Measurements from ENCODE around the gene OR52H1.

The OR52H1 gene

DNA sequence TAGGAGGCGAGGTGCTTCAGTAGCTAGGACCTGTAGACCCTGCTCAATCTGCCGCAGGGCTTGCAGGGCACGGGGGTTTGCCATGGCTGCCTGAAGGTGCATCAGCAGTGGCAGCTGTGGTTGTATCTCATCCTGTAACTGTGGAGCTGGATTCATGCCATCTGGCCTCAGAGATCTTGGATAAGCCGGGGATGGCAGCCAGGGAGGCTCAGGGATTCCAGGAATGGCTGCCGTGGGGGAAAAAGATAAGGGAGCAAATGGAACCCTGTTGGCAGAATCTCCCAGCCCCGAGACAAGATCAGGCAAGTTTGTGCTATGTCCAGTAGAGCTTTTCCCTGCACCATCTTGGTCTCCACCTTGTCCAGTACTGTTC is 40.4 kb downstream of the OR52H1 start:
- no peak overlapping the region for H3K4me3 ChIP-seq (ENCODE audit: control insufficient read depth, low read depth, low read length)
- TF ChIP-seq, protein P1, sequence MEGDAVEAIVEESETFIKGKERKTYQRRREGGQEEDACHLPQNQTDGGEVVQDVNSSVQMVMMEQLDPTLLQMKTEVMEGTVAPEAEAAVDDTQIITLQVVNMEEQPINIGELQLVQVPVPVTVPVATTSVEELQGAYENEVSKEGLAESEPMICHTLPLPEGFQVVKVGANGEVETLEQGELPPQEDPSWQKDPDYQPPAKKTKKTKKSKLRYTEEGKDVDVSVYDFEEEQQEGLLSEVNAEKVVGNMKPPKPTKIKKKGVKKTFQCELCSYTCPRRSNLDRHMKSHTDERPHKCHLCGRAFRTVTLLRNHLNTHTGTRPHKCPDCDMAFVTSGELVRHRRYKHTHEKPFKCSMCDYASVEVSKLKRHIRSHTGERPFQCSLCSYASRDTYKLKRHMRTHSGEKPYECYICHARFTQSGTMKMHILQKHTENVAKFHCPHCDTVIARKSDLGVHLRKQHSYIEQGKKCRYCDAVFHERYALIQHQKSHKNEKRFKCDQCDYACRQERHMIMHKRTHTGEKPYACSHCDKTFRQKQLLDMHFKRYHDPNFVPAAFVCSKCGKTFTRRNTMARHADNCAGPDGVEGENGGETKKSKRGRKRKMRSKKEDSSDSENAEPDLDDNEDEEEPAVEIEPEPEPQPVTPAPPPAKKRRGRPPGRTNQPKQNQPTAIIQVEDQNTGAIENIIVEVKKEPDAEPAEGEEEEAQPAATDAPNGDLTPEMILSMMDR (conservative IDR thresholded peaks at IDR 0.05; ENCODE audit: control insufficient read depth, insufficient read depth, low read depth, low read length) = no peak
- no peak for DNase-seq (ENCODE audit: low read depth)

DNA sequence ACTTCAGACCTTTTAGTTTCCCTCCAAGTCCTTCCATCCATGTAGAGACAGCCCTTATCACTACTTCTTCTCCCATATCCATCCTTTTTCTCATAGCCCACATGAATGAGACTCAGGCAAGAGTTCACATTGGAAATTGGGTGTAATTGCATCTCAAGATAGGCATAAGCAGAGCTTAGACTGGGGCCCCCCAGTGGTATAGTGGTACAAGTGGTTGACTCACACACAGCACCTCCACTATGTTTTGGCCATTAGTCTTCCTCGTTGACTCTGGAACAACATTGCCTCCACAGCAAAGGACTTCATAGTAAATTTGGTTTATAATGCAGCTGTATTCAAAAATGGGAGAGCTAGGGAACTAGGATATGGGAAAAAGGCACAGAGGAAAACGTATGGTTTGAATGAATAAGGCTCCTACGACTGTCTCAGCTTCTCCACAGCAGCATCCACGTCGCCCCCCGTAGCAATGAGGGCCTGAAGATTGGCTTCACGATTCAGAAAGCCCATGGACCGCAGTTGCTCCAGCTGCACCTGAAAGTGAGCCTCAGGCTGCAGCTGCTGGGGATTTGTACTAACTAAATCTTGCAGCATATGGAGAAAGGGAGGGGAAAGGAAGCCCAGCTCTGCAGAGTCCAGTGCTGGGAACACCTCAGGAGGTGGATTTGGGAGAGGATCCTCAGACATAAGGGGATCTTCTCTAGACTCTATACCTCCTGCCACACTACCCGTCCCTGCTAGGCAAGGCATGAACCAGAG is 41.0 kb downstream of the OR52H1 start:
- TF ChIP-seq, protein P1 (conservative IDR thresholded peaks at IDR 0.05; ENCODE audit: control insufficient read depth, insufficient read depth, low read depth, low read length) = no peak
- DNase-seq (ENCODE audit: low read depth) = no peak
- H3K4me3 ChIP-seq (ENCODE audit: control insufficient read depth, low read depth, low read length) = no peak overlapping the region

DNA sequence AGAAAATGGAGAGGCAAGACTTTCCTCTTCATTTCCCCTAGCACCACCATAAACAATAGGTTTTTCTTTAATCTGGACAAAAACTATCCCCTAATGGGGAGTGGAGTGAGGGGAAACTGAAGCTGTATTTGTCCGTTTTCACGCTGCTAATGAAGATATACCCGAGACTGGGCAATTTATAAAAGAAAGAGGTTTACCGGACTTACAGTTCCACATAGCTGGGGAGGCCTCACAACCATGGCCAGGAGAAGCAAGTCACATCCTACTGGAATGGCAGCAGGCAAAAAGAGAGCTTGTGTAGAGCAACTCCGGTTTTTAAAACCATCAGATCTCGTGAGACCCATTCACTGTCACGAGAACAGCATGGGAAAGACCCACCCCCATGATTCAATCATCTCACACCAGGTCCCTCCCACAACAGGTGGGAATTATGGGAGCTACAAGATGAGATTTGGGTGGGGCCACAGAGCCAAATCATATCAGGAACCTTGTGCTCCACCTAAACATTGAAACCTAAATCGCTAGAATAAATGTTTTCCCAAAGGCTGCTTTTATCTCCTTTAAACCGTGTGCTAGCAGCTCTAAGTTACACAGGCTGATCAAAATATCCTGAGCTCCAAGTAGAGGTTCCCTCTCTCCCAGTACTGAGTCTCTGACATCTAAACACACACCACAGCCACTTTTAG is 42.8 kb downstream of the OR52H1 start:
- no peak overlapping the region for H3K4me3 ChIP-seq (ENCODE audit: control insufficient read depth, low read depth, low read length)
- TF ChIP-seq, protein P1 (conservative IDR thresholded peaks at IDR 0.05; ENCODE audit: control insufficient read depth, insufficient read depth, low read depth, low read length) = no peak
- DNase-seq (ENCODE audit: low read depth) = no peak

DNA sequence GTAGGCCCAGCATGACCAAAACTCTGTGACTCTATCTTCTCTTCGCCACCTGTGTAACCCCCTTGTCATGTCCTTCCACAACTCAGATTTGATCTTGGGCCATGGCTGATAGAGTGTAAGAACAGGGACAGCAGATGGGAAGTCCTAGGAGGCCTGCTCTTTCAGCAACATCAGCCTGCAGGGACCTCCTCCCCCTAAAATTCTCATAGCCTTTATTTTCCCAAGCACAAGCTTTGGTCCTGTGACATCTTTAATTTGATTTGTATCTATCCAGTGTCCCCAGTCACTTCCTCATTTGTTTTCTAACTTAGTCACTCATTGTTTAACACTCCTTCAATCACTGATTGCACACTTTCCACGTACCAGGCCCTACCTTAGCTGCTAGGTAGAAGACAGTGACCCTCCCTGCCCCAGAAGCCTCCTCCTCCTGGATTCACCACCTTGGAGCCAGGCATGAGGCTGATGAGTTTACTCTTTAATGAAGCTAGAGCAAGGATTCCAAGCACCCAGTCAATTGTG is 43.9 kb downstream of the OR52H1 start:
- TF ChIP-seq, protein P1 (conservative IDR thresholded peaks at IDR 0.05; ENCODE audit: control insufficient read depth, insufficient read depth, low read depth, low read length) = no peak
- DNase-seq (ENCODE audit: low read depth) = no peak
- no peak overlapping the region for H3K4me3 ChIP-seq (ENCODE audit: control insufficient read depth, low read depth, low read length)

DNA sequence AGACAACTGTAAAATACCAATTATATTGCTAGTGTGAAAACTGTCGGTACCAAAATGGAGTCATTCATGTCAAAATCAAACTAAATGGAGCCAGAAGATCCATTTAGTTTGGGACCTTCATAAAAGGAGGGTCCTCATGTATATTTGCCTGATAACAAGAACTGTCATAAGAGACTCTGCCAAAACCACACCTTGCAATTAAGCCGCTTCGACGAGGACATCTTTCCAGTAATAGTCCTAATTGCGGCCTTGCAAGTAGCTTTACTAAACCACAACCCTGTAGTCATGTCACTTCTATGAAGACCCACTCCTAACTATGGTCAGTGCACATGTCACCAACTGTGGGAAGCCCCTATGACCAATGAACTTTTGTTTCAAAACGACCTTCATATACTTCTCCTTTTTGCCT is 47.9 kb downstream of the OR52H1 start:
- DNase-seq (ENCODE audit: low read depth) = no peak
- TF ChIP-seq, protein P1 (conservative IDR thresholded peaks at IDR 0.05; ENCODE audit: control insufficient read depth, insufficient read depth, low read depth, low read length) = no peak
- no peak overlapping the region for H3K4me3 ChIP-seq (ENCODE audit: control insufficient read depth, low read depth, low read length)

DNA sequence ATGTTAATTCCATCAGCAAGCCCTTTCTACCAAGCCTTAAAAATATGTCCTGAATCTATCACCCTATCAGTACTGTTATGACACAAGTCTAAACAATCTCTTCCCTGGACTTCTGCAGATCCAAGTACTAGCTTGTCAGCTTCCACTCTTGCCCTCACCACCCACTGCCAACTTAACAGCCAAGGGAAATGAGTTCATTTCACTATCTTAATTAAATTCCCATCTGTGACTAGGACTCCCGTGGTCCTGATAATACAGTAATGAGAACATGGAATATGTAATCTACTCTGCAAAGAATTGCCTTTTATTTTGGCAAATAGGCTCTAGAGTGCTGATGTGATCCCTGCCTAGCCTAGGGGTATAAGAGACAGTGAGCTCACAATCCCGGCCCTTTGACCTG is 48.7 kb downstream of the OR52H1 start:
- TF ChIP-seq, protein P1 (conservative IDR thresholded peaks at IDR 0.05; ENCODE audit: control insufficient read depth, insufficient read depth, low read depth, low read length) = no peak
- no peak overlapping the region for H3K4me3 ChIP-seq (ENCODE audit: control insufficient read depth, low read depth, low read length)
- DNase-seq (ENCODE audit: low read depth) = no peak
